GM23248 (cell line): ENCODE results near the gene TNRC6B.

ENCODE experiments used
- EZH2 ChIP-seq: fragments of 200-600 bp; sonication (generic); IDR thresholded peaks from 2 replicates; pipeline ENCODE4 v1.6.1; 2018; ENCODE audit warnings: antibody characterized with exemption, mild to moderate bottlenecking; ENCODE audit not compliant: insufficient read depth, poor library complexity, severe bottlenecking
- EZH2phosphoT487 ChIP-seq: fragments of 200-600 bp; sonication (generic); IDR thresholded peaks from 2 replicates; pipeline ENCODE4 v1.6.1; 2018; ENCODE audit warnings: antibody characterized with exemption, moderate library complexity, mild to moderate bottlenecking, low read depth; ENCODE audit not compliant: insufficient read depth

GRCh38 chr22:40250608-40251007 lies 72.9 kb downstream of the TNRC6B start:
- TF ChIP-seq EZH2phosphoT487 (no peak), EZH2 (no peak)
